NCI-H1092 (cell line): ENCODE results near the gene ERC2.

Source experiments
- DNase-seq: peaks from one replicate; lab custom pipeline; 2025; lab: John Stamatoyannopoulos, UW

Gene ERC2

DNA sequence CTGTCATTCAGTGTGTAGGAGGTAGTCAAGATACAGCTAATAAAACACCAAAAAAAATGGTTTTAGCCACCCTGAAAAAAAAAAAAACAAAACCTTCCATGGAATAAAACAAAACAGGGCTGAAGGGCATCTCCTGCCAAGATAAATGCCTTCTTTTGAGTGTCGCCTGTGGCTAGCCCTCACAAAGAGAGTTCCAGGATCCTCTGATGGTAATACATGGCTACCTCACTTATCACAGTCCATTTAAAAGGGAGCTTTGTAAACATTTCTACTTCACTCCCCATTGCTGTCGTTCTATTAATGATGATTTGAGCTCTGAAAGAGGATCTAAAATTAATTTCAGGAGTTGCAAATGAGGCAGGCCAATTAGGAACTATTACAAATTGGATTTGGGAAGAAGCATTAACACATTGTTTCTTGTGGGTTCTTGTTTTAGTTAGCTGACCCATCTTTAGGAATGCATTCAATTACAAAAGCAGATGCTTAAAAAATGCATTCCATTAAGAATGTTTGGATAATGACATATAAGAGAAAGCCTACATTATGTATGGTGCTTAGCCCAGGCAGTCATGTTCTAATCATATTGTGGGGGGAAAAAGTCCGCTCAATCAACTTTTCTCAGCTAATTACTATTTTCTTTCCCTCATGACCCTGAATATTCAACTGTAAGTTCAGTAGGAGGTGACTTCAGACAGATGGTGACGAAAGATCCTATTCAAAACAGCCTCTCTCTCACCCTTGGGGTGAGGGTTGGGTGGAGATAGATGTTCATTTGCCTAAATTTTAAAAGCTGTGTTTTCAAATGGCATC, 726.0 kb downstream of the ERC2 start:
- no peak for DNase-seq

DNA sequence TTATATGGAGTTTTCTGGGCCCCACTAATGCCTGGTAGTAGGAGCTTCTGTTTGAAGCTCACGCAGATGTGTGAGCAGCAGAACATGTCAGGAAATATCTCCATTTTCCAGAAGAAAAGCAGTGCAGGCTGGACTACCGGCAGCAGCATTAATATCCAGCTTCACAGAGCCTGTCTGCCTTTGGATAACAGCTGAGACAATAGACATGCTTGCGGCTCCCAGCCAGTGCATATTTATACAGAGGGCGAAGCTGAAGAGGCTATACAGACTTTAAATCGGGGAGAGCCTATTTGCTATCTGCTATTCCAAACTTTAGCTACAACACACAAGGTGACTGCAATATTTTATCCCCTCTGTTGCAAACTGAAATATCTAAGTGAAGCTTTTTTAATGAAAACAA, 731.1 kb downstream of the ERC2 start:
- no peak for DNase-seq

DNA sequence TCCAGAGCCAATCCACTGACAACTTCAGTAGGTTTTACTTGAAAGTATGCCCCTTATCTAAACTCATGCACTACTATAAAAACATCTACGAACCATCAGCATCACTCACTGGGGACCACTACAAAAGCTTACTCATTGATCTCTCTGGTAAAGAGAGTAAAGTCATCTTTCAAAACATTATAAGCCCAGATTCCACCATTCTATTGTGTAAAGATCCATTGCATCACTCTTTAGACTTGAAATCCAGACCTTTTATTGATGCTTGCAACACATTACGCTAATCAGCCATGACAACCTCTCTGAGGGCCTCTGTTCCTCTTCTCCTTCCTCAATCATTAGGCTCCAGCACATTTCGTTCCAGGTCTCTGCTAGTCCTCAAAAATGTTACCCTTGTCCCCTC, 732.3 kb downstream of the ERC2 start:
- no peak for DNase-seq

DNA sequence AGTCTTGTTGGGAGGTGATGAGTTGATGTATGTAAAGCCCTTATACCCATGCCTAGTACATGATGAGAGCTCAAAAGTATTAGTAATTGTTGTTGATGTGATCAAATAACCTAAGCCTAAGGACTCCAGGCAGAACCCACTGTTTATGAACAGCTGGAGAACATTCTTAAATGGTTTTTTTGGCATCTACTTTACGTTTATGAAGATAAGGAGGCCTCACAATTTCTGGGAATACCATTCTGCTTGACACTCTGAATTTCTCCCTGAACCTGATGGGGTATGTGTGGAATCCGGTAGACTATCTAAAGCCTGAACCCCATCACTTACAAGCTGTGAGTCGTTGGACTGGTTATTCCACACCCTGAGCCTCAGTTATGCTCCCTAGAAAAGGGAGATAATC, 736.5 kb downstream of the ERC2 start:
- DNase-seq = no peak

DNA sequence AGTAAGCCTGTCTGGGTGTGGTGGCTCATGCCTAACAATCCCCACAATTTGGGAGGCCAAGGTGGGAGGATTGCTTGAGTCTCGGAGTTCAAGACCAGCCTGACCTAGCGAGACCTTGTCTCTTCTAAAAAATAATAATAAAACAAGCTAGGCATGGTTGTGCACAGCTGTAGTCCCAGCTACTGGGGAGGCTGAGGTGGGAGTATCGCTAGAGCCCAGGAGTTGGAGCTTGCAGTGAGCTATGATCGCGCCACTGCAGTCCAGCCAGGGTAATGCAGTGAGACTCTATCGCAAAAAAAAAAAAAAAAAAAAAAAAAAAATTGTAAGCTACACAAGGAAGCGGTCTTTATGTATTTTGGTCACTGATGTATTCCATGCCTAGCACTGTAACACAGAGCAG, 738.7 kb downstream of the ERC2 start:
- no peak for DNase-seq

DNA sequence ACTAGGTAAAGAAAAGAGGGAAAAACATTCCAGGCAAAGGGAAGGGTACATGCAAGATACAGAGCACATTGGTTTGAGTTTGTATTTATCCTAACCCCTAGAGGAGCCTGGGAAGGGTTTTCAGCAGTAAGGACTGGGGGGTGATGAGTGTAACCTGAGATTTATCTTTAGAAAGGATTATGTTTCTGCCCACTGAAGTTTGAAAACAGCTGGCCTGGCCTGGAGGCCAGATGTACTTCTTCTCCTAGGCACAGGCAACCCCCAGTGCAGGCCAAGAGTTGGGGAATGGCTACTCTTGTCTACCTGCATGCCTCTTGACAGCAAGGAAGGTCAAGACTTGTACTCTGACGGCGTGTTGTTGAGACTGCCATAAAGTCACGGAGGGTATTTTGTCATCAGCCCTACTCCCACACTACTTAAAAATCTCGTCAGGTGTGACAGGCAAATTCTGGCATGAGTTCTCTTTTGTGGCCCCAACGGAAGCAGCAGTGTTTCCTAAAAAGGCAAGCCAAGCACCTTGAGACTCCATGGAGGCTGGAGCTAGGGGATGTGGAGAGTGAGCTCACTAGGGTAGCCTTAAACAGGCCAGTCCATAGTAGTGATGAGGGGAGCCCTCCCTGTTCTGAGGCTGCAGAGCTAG, 739.7 kb downstream of the ERC2 start:
- DNase-seq = no peak

DNA sequence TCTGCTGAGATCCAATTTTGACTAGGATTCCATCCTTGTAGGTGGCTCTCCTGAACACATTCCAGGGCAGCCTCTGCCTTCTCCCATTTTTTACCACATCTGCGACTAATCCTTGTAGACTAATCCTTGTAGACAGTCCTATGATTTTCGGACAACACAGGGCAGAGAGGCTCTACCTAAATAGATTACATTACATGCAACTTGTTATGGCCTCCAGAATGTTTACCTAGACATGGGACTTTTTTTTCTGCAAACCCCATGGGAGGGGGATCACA, 741.8 kb downstream of the ERC2 start:
- no peak for DNase-seq

DNA sequence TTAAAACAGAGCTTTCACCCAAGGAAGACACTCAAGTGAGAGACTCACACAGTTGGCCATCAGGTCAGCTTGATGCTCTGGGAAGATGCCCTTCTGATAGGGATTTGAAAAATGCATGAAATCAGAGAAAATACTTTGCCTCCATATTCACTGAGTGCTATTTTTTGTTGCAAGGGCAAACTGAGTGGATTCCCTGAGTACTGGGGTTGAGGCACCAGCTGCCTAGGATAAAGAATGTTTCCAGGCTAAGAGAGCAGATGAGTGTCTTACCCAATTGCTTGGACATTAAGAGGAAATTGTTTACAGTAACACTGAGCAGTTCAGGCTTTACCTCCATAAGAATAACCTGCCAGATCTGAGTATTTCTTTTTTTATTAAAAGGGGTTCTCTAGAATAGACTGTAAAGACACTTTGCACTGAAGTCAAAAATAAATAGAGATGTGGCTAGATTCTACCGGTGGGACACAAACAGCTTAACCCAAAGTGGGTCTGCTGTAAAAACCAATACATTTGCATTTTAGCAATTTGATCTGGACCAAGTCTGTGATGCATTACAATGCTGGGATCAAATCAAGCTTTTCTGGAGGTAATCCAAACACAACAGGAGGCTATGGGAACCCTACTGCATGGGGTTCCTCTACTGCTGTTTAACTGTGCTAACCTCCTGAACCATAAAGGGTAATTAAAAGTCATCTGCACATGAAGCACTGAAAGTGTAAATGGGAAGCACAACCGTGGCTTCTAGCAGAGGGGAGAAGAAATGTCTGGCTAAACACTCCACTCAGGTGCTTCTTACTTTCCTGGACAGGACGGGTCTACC, 742.4 kb downstream of the ERC2 start:
- no peak for DNase-seq

DNA sequence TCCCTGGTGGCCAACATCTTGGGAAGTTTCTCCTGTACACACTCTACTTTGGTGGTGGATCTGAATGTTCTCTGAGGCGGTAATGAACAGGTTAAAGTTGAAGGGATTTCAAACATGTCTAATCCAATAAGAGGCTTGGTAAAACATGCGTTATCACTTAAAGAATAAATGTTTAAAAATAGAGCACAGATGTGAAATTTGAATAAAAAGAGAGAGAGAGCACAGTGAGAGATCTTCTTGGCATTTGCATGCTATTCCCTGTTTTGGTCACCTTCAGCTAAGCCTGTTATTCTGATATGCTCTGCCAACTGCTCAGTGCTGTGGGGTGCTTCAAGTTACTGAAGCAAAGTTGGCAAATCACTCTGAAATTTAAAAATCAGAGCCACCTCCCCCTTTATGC, 743.4 kb downstream of the ERC2 start:
- no peak for DNase-seq

DNA sequence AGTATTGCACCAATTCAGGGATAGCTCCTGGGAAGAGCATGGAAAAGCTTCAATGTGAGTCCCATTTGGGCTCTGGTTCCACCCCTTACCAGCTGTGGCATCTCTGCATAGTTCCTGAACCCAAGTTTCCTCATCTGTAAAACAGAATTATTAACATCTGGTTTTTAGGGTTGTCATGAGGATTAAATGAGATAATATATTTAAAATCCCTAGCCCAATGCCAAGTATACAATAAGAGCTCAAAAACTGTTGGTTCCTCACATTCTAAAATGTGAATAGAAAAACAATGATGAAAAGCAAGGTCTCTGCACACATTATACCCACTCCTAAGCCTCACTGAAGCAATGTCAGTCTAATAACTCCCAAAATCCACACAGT, 743.9 kb downstream of the ERC2 start:
- no peak for DNase-seq

DNA sequence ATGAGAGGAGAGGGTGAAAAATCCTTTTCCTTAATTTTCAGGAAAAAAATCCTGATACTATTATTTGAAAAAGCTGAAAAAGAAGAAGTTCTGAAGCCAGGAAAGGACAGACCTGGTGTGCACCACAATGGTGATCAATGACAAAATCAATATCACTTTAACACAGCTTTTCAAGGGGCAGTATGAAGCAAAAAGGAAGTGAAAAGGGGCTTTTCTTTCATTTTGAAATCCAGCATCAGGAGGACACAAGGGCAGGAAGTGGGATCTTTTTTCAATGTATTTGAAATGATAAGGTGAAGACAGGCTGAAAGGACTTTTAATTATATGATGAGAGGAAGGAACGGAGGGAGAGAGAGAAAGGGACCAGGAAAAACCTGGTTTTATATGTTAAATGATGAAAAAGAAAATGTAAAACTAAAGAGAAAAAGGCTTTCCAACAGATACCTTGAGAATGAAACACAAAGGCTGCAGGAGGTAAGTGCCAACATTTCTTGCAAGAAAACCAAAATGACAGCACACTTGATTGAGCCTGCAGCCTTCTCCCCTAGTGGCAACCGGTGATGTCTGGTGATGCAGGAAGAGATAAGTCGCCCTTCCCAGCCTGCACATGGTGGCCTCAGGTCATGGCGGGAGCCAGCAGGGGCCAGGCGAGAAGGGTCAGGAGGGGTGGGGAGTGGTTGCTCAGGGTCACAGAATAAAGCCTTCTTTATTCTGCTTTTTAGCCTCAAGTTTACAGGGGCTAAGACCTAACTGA, 744.4 kb downstream of the ERC2 start:
- no peak for DNase-seq

DNA sequence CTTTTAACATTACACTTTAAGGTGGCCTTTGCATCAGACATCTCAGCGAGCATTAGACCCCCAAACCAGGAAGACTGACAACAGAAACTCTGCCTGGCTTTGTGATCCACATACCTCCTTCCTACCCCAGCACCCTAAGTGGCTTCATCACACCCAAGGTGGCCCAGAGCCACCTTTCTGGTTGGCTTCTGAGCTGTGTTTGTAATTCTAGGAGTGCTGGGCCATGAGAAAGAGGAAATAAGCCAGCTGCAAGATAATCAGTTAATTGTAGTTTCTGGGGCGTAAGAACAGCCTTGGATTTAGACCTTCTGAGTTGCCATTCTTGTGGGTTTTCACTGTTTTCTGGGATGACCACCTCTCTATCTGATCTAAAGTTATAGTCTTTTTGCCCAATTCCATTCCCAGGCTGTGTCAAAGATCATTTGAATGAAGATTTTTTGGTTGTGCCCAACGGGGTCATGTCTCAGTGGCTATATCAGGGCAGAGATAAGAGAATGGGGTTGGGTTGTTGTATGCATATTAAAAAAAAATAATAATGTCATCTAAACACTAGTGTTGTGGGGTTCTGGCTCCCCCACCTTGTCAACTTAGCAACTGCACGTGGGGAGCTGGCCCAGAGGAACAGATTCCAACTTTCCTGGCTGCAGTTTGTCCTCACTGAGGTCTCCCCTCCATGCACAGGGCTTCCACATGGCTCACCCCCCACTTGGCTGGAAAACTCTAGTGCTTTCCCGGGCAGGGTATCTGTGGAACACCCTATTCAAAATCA, 746.4 kb downstream of the ERC2 start:
- DNase-seq = no peak

DNA sequence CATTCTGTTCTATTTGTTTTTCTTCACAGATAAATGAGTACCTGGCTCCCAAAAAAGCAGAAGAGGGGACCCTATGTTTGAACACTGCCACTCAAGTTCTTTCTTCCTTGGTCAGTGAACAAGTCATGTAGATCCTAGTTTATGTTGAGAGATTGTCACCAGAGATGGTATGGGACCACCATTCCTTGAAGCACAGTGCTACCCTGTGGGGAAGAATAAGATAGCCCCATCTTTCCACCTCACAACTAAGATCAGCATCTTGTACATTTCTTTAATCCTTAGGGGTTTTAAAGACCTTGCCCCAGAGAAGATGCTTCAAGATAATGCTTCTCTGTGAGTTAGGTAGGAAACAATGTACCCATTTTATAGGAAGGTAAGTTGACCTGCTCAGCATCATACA, 747.7 kb downstream of the ERC2 start:
- DNase-seq = no peak

DNA sequence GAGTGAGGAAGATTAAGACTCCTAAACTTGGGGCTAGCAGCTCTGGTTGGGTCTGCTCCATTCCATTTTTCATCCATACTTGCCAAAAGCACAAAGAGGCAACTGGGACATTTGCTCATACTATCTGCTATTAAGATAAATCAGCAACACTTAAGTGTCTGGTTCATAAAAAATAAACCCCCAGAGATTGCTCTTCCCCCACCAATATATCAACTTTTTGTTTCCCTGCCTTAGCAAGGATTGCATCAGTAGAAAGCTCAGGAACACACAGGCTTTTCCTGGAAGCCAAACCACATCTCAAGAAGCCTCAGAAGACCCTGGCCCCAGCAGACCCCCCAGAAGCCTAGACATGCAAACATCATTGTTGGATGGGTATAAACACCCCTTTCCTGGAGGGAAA, 748.8 kb downstream of the ERC2 start:
- no peak for DNase-seq

DNA sequence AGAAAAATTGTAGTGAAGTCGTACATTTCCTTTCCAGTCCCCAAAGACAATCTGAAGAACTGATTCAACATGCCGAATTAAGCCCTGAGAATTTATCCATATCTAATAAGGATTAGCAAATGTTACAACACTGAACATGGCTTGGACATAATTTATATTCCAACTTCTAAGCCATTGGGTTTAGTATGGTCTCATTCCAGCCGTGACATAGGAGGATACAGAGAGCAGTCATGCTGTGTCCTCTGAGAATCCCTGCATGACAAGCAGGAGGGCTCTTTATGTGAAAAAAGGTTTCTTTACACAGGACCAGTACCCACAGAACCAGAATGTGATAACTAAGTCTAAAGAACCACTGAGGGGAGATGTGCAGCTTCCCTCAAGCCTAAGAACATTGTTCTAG, 749.3 kb downstream of the ERC2 start:
- DNase-seq = no peak

DNA sequence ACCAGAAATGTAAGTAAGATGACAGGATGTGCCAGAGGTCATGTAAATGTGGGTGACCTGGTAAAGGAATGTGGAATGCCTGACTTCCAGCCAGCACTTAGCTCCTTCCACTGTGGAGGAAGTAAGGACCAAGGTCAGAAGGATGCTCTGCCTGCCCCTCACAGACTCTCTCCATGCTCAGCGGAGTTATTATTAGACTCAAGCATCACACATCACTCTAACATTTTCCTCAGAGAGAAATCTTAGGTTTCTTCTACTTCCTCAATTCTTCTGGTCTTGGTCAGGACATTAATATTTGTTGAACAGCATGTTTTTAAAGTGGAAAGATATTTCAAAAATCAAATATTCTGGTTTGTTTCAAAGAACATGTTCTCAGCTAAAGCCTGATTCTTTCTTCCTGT, 749.7 kb downstream of the ERC2 start:
- no peak for DNase-seq

DNA sequence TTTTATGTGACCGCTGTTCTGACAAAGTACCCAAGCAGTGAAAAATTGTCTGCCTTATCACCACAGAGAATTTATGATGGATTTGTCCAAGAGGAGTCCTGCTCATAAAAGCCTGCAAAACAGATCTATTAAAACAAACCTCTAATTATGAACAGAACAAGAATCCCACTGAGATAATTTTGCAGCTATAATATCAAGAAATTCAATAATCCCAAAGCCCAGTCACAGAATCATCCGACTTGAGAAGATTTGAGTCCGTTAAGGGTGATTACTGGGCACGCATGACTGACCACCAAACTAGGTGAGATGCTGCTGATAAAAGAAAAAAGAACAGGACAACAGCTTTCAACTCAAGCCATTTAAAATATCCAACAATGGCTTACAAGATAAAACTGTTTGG, 750.2 kb downstream of the ERC2 start:
- no peak for DNase-seq

DNA sequence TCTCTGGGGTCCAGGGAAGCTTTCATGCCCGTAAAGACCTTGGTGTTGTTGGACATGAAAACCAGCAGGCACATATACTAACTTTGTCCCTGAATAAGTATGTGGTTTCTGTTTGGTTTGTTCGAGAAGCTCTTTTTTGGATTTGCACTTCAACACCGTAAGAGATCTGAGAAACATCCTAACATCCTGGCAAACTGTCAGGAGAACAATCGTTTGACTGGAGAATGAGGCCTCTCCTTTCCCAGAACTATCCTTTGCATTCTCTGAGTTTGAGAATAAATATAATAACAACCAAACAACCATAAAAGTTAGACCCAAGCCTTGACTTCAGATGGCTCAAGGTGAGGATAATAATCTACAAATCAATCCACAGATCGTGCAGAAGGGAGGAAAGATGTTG, 750.8 kb downstream of the ERC2 start:
- no peak for DNase-seq

DNA sequence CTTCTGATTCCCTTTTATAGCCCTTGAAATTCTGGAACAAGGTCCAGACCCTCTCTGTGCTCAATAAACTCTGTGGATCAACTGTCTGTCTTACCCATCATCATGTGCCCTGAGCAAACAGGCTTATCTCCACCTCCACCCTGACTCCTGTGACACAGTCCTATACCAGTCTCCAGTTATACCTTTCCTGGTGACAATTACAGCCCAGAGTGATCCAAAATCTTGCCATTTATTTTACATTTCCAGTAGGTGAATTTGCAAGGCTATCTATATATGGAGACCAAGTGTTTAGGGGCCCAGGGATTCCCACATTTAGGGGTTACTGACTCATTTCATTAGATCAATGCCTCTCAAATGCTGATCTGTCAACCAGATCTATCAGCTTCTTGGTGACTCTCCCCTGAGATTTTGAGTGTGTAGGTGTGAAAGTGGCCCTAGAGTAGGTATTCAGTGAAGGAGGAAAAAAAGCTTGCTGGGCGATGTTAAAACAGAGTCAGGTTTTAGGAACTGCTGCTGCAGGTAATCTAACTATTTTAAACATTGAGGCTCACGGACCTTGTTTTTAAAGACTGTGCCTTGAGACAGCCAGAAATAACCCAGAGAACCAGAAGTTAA, 751.5 kb downstream of the ERC2 start:
- DNase-seq = no peak

DNA sequence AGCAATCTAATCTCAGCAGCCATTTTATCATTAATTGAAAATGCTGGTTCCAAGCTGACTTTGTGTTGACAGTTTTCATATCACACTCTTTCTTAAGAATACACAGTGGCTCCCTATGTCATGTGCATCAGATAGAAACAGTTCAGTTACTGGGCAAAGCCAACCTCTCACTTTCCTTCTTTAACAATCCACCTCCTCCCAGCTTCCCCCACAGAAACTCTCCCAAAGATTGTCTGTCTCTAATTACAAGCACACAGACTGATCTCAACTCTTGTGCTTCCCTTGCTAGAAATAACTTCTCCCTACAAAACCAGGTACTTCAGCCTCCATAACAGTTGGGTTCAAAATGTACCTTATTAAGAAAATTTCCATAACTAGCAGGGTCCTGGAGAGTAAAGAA, 752.2 kb downstream of the ERC2 start:
- no peak for DNase-seq

DNA sequence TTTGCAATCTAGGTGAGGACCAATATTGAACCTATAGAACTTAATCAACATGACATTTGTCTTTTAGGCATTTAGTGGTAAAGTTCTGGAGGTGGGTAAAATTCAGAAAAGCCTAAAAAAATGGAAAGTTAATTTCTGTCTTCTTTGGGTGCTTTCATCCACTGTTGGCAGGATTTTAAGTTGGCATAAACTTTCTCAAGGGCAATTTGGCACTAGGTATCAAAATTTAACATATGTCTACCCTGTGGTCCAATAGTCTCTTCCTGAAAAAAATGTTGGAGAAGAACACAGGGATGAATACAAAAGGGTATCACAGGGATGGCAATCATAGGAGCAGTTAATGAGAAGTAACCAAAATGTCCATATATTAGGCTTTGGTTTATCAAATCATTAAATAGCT, 754.2 kb downstream of the ERC2 start:
- DNase-seq = no peak
